ENCODE measurements around the gene EXOC2.

EXOC2 gene

GRCh38 chr6:548517-548916 lies 144.4 kb downstream of the EXOC2 start:
- Histone ChIP-seq H3K27me3 (ENCODE audit: insufficient read depth, poor library complexity, severe bottlenecking) (no peaks in the 10 kb centered on the region), H3K4me3 (ENCODE audit: severe bottlenecking) (no peak overlapping the region), H3K27ac (ENCODE audit: poor library complexity, severe bottlenecking) (no peak overlapping the region), H3K4me1 (ENCODE audit: insufficient read depth, poor library complexity, severe bottlenecking) (no peaks in the 10 kb centered on the region), H3K36me3 (ENCODE audit: low read depth) (peaks cover 22% of the 10 kb centered on the region), H3K9me3 (ENCODE audit: severe bottlenecking) (no peaks in the 10 kb centered on the region)
- no peak for TF ChIP-seq CTCF (IDR thresholded peaks at IDR 0.05; ENCODE audit: poor library complexity, severe bottlenecking)
- ATAC-seq (ENCODE audit: low read depth) (no peak), DNase-seq (ENCODE audit: low spot score) (no peak)

- no peak for DNase-seq (ENCODE audit: low spot score)
- ATAC-seq (ENCODE audit: low read depth): no peak
- no peak for TF ChIP-seq CTCF (IDR thresholded peaks at IDR 0.05; ENCODE audit: poor library complexity, severe bottlenecking)
- H3K27me3 ChIP-seq (ENCODE audit: insufficient read depth, poor library complexity, severe bottlenecking): no peaks in the 10 kb centered on the region
- H3K36me3 ChIP-seq (ENCODE audit: low read depth): peaks cover 26% of the 10 kb centered on the region
- H3K9me3 ChIP-seq (ENCODE audit: severe bottlenecking): no peaks in the 10 kb centered on the region
- no peak overlapping the region for H3K4me3 ChIP-seq (ENCODE audit: severe bottlenecking)
- H3K4me1 ChIP-seq (ENCODE audit: insufficient read depth, poor library complexity, severe bottlenecking): no peaks in the 10 kb centered on the region
- no peak overlapping the region for H3K27ac ChIP-seq (ENCODE audit: poor library complexity, severe bottlenecking)
Measured at GRCh38 chr6:548091-548490, 144.8 kb downstream of the EXOC2 start.

GRCh38 chr6:540490-540889 lies 152.4 kb downstream of the EXOC2 start:
- DNase-seq (ENCODE audit: low spot score): no peak
- H3K36me3 ChIP-seq (ENCODE audit: low read depth): peaks cover 16% of the 10 kb centered on the region
- H3K27me3 ChIP-seq (ENCODE audit: insufficient read depth, poor library complexity, severe bottlenecking): no peaks in the 10 kb centered on the region
- ATAC-seq (ENCODE audit: low read depth): no peak
- H3K9me3 ChIP-seq (ENCODE audit: severe bottlenecking): no peaks in the 10 kb centered on the region
- H3K4me3 ChIP-seq (ENCODE audit: severe bottlenecking): no peak overlapping the region
- H3K27ac ChIP-seq (ENCODE audit: poor library complexity, severe bottlenecking): no peak overlapping the region
- no peaks in the 10 kb centered on the region for H3K4me1 ChIP-seq (ENCODE audit: insufficient read depth, poor library complexity, severe bottlenecking)
- TF ChIP-seq CTCF (IDR thresholded peaks at IDR 0.05; ENCODE audit: poor library complexity, severe bottlenecking): no peak

GRCh38 chr6:537114-537513 lies 155.8 kb downstream of the EXOC2 start:
- no peak for TF ChIP-seq CTCF (IDR thresholded peaks at IDR 0.05; ENCODE audit: poor library complexity, severe bottlenecking)
- H3K4me1 ChIP-seq (ENCODE audit: insufficient read depth, poor library complexity, severe bottlenecking): no peaks in the 10 kb centered on the region
- H3K27ac ChIP-seq (ENCODE audit: poor library complexity, severe bottlenecking): no peak overlapping the region
- ATAC-seq (ENCODE audit: low read depth) (no peak), DNase-seq (ENCODE audit: low spot score) (no peak)
- no peaks in the 10 kb centered on the region for H3K27me3 ChIP-seq (ENCODE audit: insufficient read depth, poor library complexity, severe bottlenecking)
- H3K4me3 ChIP-seq (ENCODE audit: severe bottlenecking): no peak overlapping the region
- H3K9me3 ChIP-seq (ENCODE audit: severe bottlenecking): no peaks in the 10 kb centered on the region
- H3K36me3 ChIP-seq (ENCODE audit: low read depth): peaks cover 14% of the 10 kb centered on the region

GRCh38 chr6:530425-530824 lies 162.5 kb downstream of the EXOC2 start:
- no peak for ATAC-seq (ENCODE audit: low read depth)
- TF ChIP-seq CTCF (IDR thresholded peaks at IDR 0.05; ENCODE audit: poor library complexity, severe bottlenecking): no peak
- Histone ChIP-seq H3K9me3 (ENCODE audit: severe bottlenecking) (no peaks in the 10 kb centered on the region), H3K4me1 (ENCODE audit: insufficient read depth, poor library complexity, severe bottlenecking) (no peaks in the 10 kb centered on the region), H3K27ac (ENCODE audit: poor library complexity, severe bottlenecking) (no peak overlapping the region), H3K4me3 (ENCODE audit: severe bottlenecking) (no peak overlapping the region), H3K27me3 (ENCODE audit: insufficient read depth, poor library complexity, severe bottlenecking) (no peaks in the 10 kb centered on the region), H3K36me3 (ENCODE audit: low read depth) (peaks cover 8% of the 10 kb centered on the region; the same call in 1 of the 2 replicates)
- DNase-seq (ENCODE audit: low spot score): no peak

All from RWPE2 (cell line).